Panc1 (cell line): Measurements from ENCODE around the gene ABCB4. TPM values are rescaled to one million over a fixed set of nuclear protein-coding genes. Genes with fewer than 3 reads are reported as not detected.

Experiments
- ATAC-seq: fragments of 200-7000 bp; cut with Tn5 transposase; 2 replicates; pipeline ENCODE4 v1.9.1; 2020; ENCODE audit warnings: mild to moderate bottlenecking, moderate library complexity
- BruUV-seq: library from RNA; stranded (reverse); fragments of 400-500 nt; replicated peaks from 2 replicates; lab custom pipeline; 2021; lab: Mats Ljungman, UMichigan
- CTCF ChIA-PET: fragments of 300-600 bp; sonication (Branson Sonifier 250); formaldehyde crosslinking; loops from one replicate; lab custom pipeline; 2022; ENCODE audit warnings: antibody characterized with exemption; lab: Charles Lee
- POLR2A ChIA-PET: fragments of 300-600 bp; sonication (Branson Sonifier 250); formaldehyde crosslinking; loops from one replicate; lab custom pipeline; 2022; ENCODE audit warnings: antibody characterized with exemption; lab: Charles Lee
- DNase-seq: peaks from one replicate; pipeline ENCODE4 v3.0.0-alpha.2; 2010; ENCODE audit warnings: low read depth, low spot score
- H3K27ac ChIP-seq: 2 replicates; pipeline ENCODE4 v1.5.1; 2011; ENCODE audit warnings: mild to moderate bottlenecking, low read length, inconsistent platforms
- H3K27me3 ChIP-seq: fragments of 200-500 bp; sonication (Bioruptor generic); 2 replicates; pipeline ENCODE4 v1.6.0; 2014; ENCODE audit warnings: low read length, inconsistent platforms; ENCODE audit not compliant: control insufficient read depth, insufficient read depth
- H3K36me3 ChIP-seq: fragments of 200-500 bp; sonication (Bioruptor generic); 2 replicates; pipeline ENCODE4 v1.5.1; 2014; ENCODE audit warnings: inconsistent platforms, mild to moderate bottlenecking, low read length, moderate library complexity; ENCODE audit not compliant: control insufficient read depth, insufficient read depth
- H3K4me1 ChIP-seq: 2 replicates; pipeline ENCODE4 v1.5.1; 2011; ENCODE audit warnings: inconsistent platforms, mild to moderate bottlenecking, low read length, moderate library complexity; ENCODE audit not compliant: control insufficient read depth, insufficient read depth
- H3K4me3 ChIP-seq, 2 experiments: 2 replicates each; pipeline ENCODE4 v1.5.1; 2011 to 2012; ENCODE audit warnings: low read depth in 2 of 2, low read length in 2 of 2, mild to moderate bottlenecking in 2 of 2, inconsistent platforms in 1 of 2, moderate library complexity in 1 of 2
- H3K9me3 ChIP-seq: fragments of 200-500 bp; sonication (Bioruptor generic); 2 replicates; pipeline ENCODE4 v1.5.1; 2014; ENCODE audit warnings: low read depth, mild to moderate bottlenecking, inconsistent platforms, low read length, moderate library complexity; ENCODE audit not compliant: control insufficient read depth, insufficient read depth
- CTCF ChIP-seq: fragments of 450-650 bp; IDR thresholded peaks from 2 replicates; pipeline ENCODE4 v1.5.1; 2017; ENCODE audit warnings: mild to moderate bottlenecking
- POLR2AphosphoS5 ChIP-seq: IDR thresholded peaks from 2 replicates; pipeline ENCODE4 v1.6.1; 2012; ENCODE audit warnings: mild to moderate bottlenecking, low read depth, low read length, moderate library complexity
- REST ChIP-seq, 2 experiments: IDR thresholded peaks; 2 replicates each; pipeline ENCODE4 v1.6.1; 2011 to 2012; ENCODE audit warnings: low read depth in 2 of 2, control low read depth in 1 of 2, low read length in 1 of 2, mild to moderate bottlenecking in 1 of 2, moderate library complexity in 1 of 2; ENCODE audit not compliant: insufficient read depth in 1 of 2
- SIN3A ChIP-seq: IDR thresholded peaks from 2 replicates; pipeline ENCODE4 v1.6.1; 2012; ENCODE audit warnings: low read depth, mild to moderate bottlenecking, low read length, moderate library complexity, borderline replicate concordance; ENCODE audit not compliant: insufficient read depth
- TCF7L2 ChIP-seq: IDR thresholded peaks from 2 replicates; pipeline ENCODE4 v1.6.1; 2011; ENCODE audit warnings: mild to moderate bottlenecking, low read depth, low read length, inconsistent platforms
- in situ Hi-C: cut with HindIII; loops from 2 replicates; pipeline ENCODE4 v1.10.0; 2016; ENCODE audit warnings: low sequenced_read_pairs, low pct_unique_long_range_greater_than_20kb
- intact Hi-C: fragments of 100-400 bp; cut with micrococcal nuclease; formaldehyde crosslinking; loops from one replicate; pipeline ENCODE4 v1.10.0; 2022; ENCODE audit not compliant: unreplicated experiment
- total RNA-seq: library from RNA; stranded (reverse); gene quantifications from one replicate; pipeline ENCODE4 v1.2.1, GENCODE V29; 2021; ENCODE audit not compliant: unreplicated experiment

Gene ABCB4
- total RNA-seq, 1 experiment from 2014 or later: 0.18 TPM

- H3K4me1 ChIP-seq: no peaks in the 10 kb centered on the region
- in situ Hi-C loops (no loop called here), intact Hi-C loops (no loop called here)
- TF ChIP-seq TCF7L2 (no peak), SIN3A (no peak), POLR2AphosphoS5 (no peak), REST (IDR thresholded peaks at IDR 0.05; ENCODE audit: insufficient read depth in 1 of 2, low read depth in 2 of 2, low read length in 1 of 2) (no peak), CTCF (no peak)
- DNase-seq (no peak), ATAC-seq (no peak)
- ChIA-PET POLR2A (no interaction called here), CTCF (no interaction called here)
- BruUV-seq: no TSS peak
- no peaks in the 10 kb centered on the region for H3K36me3 ChIP-seq
- no peak overlapping the region for H3K4me3 ChIP-seq
- H3K27me3 ChIP-seq: peaks cover 2% of the 10 kb centered on the region; the same call in 1 of the 2 replicates
- no peaks in the 10 kb centered on the region for H3K9me3 ChIP-seq
- H3K27ac ChIP-seq: no peak overlapping the region
Observed at GRCh38 chr7:87448388-87448787, 27.1 kb downstream of the ABCB4 start.

- Histone ChIP-seq H3K4me1 (no peaks in the 10 kb centered on the region), H3K27me3 (peaks cover 2% of the 10 kb centered on the region; the same call in 1 of the 2 replicates), H3K27ac (no peak overlapping the region), H3K4me3 (no peak overlapping the region), H3K9me3 (no peaks in the 10 kb centered on the region), H3K36me3 (no peaks in the 10 kb centered on the region)
- in situ Hi-C loops: no loop called here
- BruUV-seq: no TSS peak
- TF ChIP-seq SIN3A (no peak), TCF7L2 (no peak), CTCF (no peak), REST (IDR thresholded peaks at IDR 0.05; ENCODE audit: insufficient read depth in 1 of 2, low read depth in 2 of 2, low read length in 1 of 2) (no peak), POLR2AphosphoS5 (no peak)
- ChIA-PET POLR2A (no interaction called here), CTCF (no interaction called here)
- DNase-seq (no peak), ATAC-seq (no peak)
- intact Hi-C loops: no loop called here
Observed at GRCh38 chr7:87447116-87447635, 28.3 kb downstream of the ABCB4 start.
